Liver (tissue), 9 donors: ENCODE data around the gene ZNF45. TPM values are rescaled to one million over a fixed set of nuclear protein-coding genes. Genes with fewer than 3 reads are reported as not detected.

Source experiments
- DNase-seq: peaks from one replicate; pipeline ENCODE4 v3.0.0-alpha.2; 2017; ENCODE audit warnings: low spot score
- H3K27ac ChIP-seq, 2 donors: one replicate each; pipeline ENCODE4 v1.7.0; 2013; ENCODE audit warnings: inconsistent platforms in 2 of 2, low read length in 2 of 2, control low read depth in 1 of 2, low read depth in 1 of 2, mild to moderate bottlenecking in 1 of 2
- H3K27me3 ChIP-seq, 4 donors: one replicate each; pipeline versions ENCODE4 v1.6.1 to v1.7.0; 2013; ENCODE audit warnings: low read length in 3 of 4, inconsistent platforms in 1 of 4, mild to moderate bottlenecking in 1 of 4, moderate library complexity in 1 of 4; ENCODE audit not compliant: control insufficient read depth in 4 of 4, insufficient read depth in 4 of 4
- H3K36me3 ChIP-seq, 4 donors: one replicate each; pipeline versions ENCODE4 v1.6.1 to v1.7.0; 2013; ENCODE audit warnings: low read length in 3 of 4, mild to moderate bottlenecking in 3 of 4, low read depth in 1 of 4, moderate library complexity in 1 of 4; ENCODE audit not compliant: control insufficient read depth in 4 of 4, insufficient read depth in 3 of 4
- H3K4me1 ChIP-seq, 4 donors: one replicate each; pipeline versions ENCODE4 v1.6.1 to v1.7.0; 2013; ENCODE audit warnings: low read length in 3 of 4, mild to moderate bottlenecking in 3 of 4, moderate library complexity in 1 of 4; ENCODE audit not compliant: control insufficient read depth in 4 of 4, insufficient read depth in 4 of 4
- H3K4me3 ChIP-seq, 3 donors: one replicate each; pipeline versions ENCODE4 v1.6.1 to v1.7.0; 2013; ENCODE audit warnings: low read length in 3 of 3, control low read depth in 1 of 3, low read depth in 1 of 3, mild to moderate bottlenecking in 1 of 3
- H3K9ac ChIP-seq, 2 donors: one replicate each; pipeline ENCODE4 v1.7.0; 2013; ENCODE audit warnings: low read length in 2 of 2, mild to moderate bottlenecking in 2 of 2, moderate library complexity in 2 of 2, control low read depth in 1 of 2, low read depth in 1 of 2
- H3K9me3 ChIP-seq, 4 donors: one replicate each; pipeline versions ENCODE4 v1.6.1 to v1.7.0; 2013; ENCODE audit warnings: low read length in 3 of 4; ENCODE audit not compliant: control insufficient read depth in 4 of 4
- ATF3 ChIP-seq: IDR thresholded peaks from 2 replicates; pipeline ENCODE4 v1.6.1; 2016; ENCODE audit warnings: antibody characterized with exemption
- CTCF ChIP-seq: fragments of 150-350 bp; IDR thresholded peaks from 2 replicates; pipeline ENCODE4 v1.5.1; 2017; ENCODE audit warnings: improper control_type of control experiment, low read depth, low read length; ENCODE audit not compliant: missing input control
- EGR1 ChIP-seq, 2 donors: IDR thresholded peaks; 2 replicates each; pipeline ENCODE4 v1.6.1; 2016 to 2018; ENCODE audit warnings: antibody characterized with exemption in 2 of 2, low read depth in 2 of 2
- FOXA1 ChIP-seq: IDR thresholded peaks from 2 replicates; pipeline ENCODE4 v1.6.1; 2016; ENCODE audit warnings: antibody characterized with exemption
- FOXA2 ChIP-seq: IDR thresholded peaks from 2 replicates; pipeline ENCODE4 v1.6.1; 2016; ENCODE audit warnings: antibody characterized with exemption
- GABPA ChIP-seq, 2 donors: IDR thresholded peaks in 1 of 2; conservative IDR thresholded peaks in 1 of 2; 2 replicates each; pipeline ENCODE4 v1.6.1; 2016; ENCODE audit warnings: antibody characterized with exemption in 2 of 2, mild to moderate bottlenecking in 1 of 2, moderate library complexity in 1 of 2
- HNF4A ChIP-seq, 2 donors: conservative IDR thresholded peaks; 2 replicates each; pipeline ENCODE4 v1.6.1; 2016; ENCODE audit warnings: antibody characterized with exemption in 2 of 2, mild to moderate bottlenecking in 2 of 2
- HNF4G ChIP-seq: IDR thresholded peaks from 2 replicates; pipeline ENCODE4 v1.6.1; 2016; ENCODE audit warnings: antibody characterized with exemption
- JUND ChIP-seq, 2 donors: IDR thresholded peaks; 2 replicates each; pipeline ENCODE4 v1.6.1; 2016; ENCODE audit warnings: antibody characterized with exemption in 2 of 2
- MAX ChIP-seq: IDR thresholded peaks from 2 replicates; pipeline ENCODE4 v1.6.1; 2016; ENCODE audit warnings: antibody characterized with exemption
- NR2F2 ChIP-seq: IDR thresholded peaks from 2 replicates; pipeline ENCODE4 v1.6.1; 2016; ENCODE audit warnings: antibody characterized with exemption
- RAD21 ChIP-seq, 2 donors: IDR thresholded peaks; 2 replicates each; pipeline ENCODE4 v1.6.1; 2016; ENCODE audit warnings: antibody characterized with exemption in 2 of 2, mild to moderate bottlenecking in 2 of 2
- REST ChIP-seq: IDR thresholded peaks from 2 replicates; pipeline ENCODE4 v1.6.1; 2016; ENCODE audit warnings: antibody characterized with exemption, mild to moderate bottlenecking
- RXRA ChIP-seq, 2 donors: IDR thresholded peaks; 2 replicates each; pipeline ENCODE4 v1.6.1; 2017 to 2018; ENCODE audit warnings: antibody characterized with exemption in 2 of 2, mild to moderate bottlenecking in 1 of 2
- SP1 ChIP-seq: IDR thresholded peaks from 2 replicates; pipeline ENCODE4 v1.6.1; 2018; ENCODE audit warnings: antibody characterized with exemption, mild to moderate bottlenecking
- TAF1 ChIP-seq: conservative IDR thresholded peaks from 2 replicates; pipeline ENCODE4 v1.6.1; 2016; ENCODE audit warnings: antibody characterized with exemption, mild to moderate bottlenecking
- YY1 ChIP-seq: IDR thresholded peaks from 2 replicates; pipeline ENCODE4 v1.6.1; 2016; ENCODE audit warnings: antibody characterized with exemption, mild to moderate bottlenecking
- ZBTB33 ChIP-seq: IDR thresholded peaks from 2 replicates; pipeline ENCODE4 v1.6.1; 2016; ENCODE audit warnings: antibody characterized with exemption
- WGBS: extraction: QIAGEN DNeasy Blood & Tissue Kit; methylation state at CpG from one replicate; pipeline ENCODE4 v1.1.7; 2013; 5-methylcytosine and 5-hydroxymethylcytosine counted together
- polyA plus RNA-seq, 2 donors: library from polyadenylated mRNA; stranded (reverse) in 1 of 2; unstranded in 1 of 2; fragments of 200-250 nt in 1 of 2; fragments of >200 nt in 1 of 2; fragmentation: Nextera tagmentation in 1 of 2; extraction: Ambion mirVana in 1 of 2; gene quantifications; one replicate each; pipeline versions ENCODE4 v1.2.1 to v1.2.3, GENCODE V29; 2013 to 2015
- total RNA-seq, 2 donors: library from RNA; depleted of rRNA; stranded (reverse); fragments of >200 nt; gene quantifications; one replicate each; pipeline ENCODE4 v1.2.3, GENCODE V29; 2014
- donor health status: healthy.
- donor health status: healthy.
- donor health status: healthy.
- donor health status: healthy.
- donor health status: healthy.

Gene ZNF45
- total and polyA plus RNA-seq, 4 donors, result 1.5 to 11.1 (median 4.3) TPM

- peaks cover 5 to 16% (median 10%) of the 10 kb centered on the region in 4 donors for H3K9me3 ChIP-seq
- H3K27ac ChIP-seq, result peak overlapping the region; percentile 61 to 89
- no peak for DNase-seq
- TF ChIP-seq FOXA2 (no peak), HNF4A (conservative IDR thresholded peaks at IDR 0.05) (no peak), JUND (IDR thresholded peaks at IDR 0.05) (no peak), TAF1 (no peak), MAX (no peak), YY1 (no peak)
- peaks cover 3 to 14% (median 11%) of the 10 kb centered on the region in 4 donors for H3K4me1 ChIP-seq
- peaks cover 5 to 31% (median 28%) of the 10 kb centered on the region in 4 donors for H3K36me3 ChIP-seq
- WGBS, result 18% methylated on average over 15 of the region's 15 CpGs
- peak overlapping the region; percentile 56 to 89 for H3K9ac ChIP-seq
- no peaks in the 10 kb centered on the region for H3K27me3 ChIP-seq
- peak overlapping the region; percentile 70 to 97 (median 85) for H3K4me3 ChIP-seq
These were observed 762 bp downstream of the ZNF45 start for GRCh38 chr19:43934055-43934984.

GRCh38 chr19:43928820-43929219 is 6.3 kb downstream of the ZNF45 start:
- WGBS, result 96% methylated on average over 5 of the region's 5 CpGs

More at GRCh38 chr19:43928820-43929219, 6.3 kb downstream of the ZNF45 start:
- TF ChIP-seq ZBTB33, result no peak
- no peak for TF ChIP-seq HNF4A (conservative IDR thresholded peaks at IDR 0.05)
- TF ChIP-seq TAF1, result no peak
- no peak for TF ChIP-seq JUND (IDR thresholded peaks at IDR 0.05)
- TF ChIP-seq FOXA1, result no peak
- no peak for TF ChIP-seq RAD21 (IDR thresholded peaks at IDR 0.05)
- TF ChIP-seq EGR1 (IDR thresholded peaks at IDR 0.05; ENCODE audit: low read depth in 2 of 2), result no peak
- no peak for TF ChIP-seq YY1
- no peak for TF ChIP-seq MAX
- TF ChIP-seq CTCF, result no peak
- TF ChIP-seq GABPA (IDR thresholded peaks at IDR 0.05 in 1 of 2, conservative IDR thresholded peaks at IDR 0.05 in 1 of 2), result no peak
- no peak for TF ChIP-seq HNF4G
- TF ChIP-seq SP1, result no peak
- no peak for TF ChIP-seq REST
- TF ChIP-seq FOXA2, result no peak
- no peak for TF ChIP-seq RXRA (IDR thresholded peaks at IDR 0.05)
- TF ChIP-seq NR2F2, result no peak
- no peak for TF ChIP-seq ATF3
- DNase-seq, result no peak
- H3K27ac ChIP-seq, result no peak overlapping the region
- peaks cover 0 to under 1% (median under 1%) of the 10 kb centered on the region in 4 donors for H3K4me1 ChIP-seq
- peaks cover 15 to 82% (median 78%) of the 10 kb centered on the region in 4 donors for H3K36me3 ChIP-seq
- H3K27me3 ChIP-seq, result no peaks in the 10 kb centered on the region
- H3K4me3 ChIP-seq, result peak overlapping the region in 2 of 3 donors; percentile 20 to 43
- H3K9ac ChIP-seq, result no peak overlapping the region
- peaks cover 10 to 37% (median 30%) of the 10 kb centered on the region in 4 donors for H3K9me3 ChIP-seq
